ENCODE data around the gene PACSIN2. TPM values are rescaled to one million over a fixed set of nuclear protein-coding genes. Genes with fewer than 3 reads are reported as not detected.

PACSIN2 gene
- total RNA-seq, 6 donors from 2014 or later: 120 to 186 (median 151) TPM

GRCh38 chr22:42834177-42834949, 180.6 kb downstream of the PACSIN2 start:
- no peak for TF ChIP-seq POLR2AphosphoS5 (IDR thresholded peaks at IDR 0.05)
- TF ChIP-seq CTCF (IDR thresholded peaks at IDR 0.05): no peak
- TF ChIP-seq POLR2A (IDR thresholded peaks at IDR 0.05): no peak
- peaks cover 22 to 96% (median 53%) of the 10 kb centered on the region in 4 donors for H3K36me3 ChIP-seq

DNA sequence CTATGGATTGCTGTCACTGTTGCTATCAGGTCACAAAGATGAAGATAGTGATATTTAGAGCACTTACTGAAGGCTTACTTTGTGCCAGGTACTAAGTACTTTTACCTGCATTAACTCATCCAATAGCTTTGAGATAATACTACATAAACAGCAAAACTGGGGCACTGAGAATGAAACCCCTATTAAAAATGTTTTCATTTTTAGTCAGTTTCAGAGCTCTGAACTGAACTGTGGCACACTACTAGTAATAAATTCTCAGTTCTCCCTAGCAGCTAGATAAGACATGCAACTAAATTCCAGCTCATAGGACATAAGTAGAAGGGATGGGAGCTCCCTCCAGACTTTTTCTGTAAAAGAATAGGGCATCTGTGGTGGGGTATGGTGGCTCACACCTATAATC, 181.8 kb downstream of the PACSIN2 start:
- no peaks in the 10 kb centered on the region for H3K9me3 ChIP-seq
- no peak for DNase-seq
- no peak overlapping the region for H3K27ac ChIP-seq
- no peaks in the 10 kb centered on the region for H3K4me1 ChIP-seq
- no peaks in the 10 kb centered on the region for H3K27me3 ChIP-seq
- H3K4me3 ChIP-seq: no peak overlapping the region
- TF ChIP-seq EP300 (IDR thresholded peaks at IDR 0.05): no peak
- TF ChIP-seq CTCF (IDR thresholded peaks at IDR 0.05): no peak
- TF ChIP-seq POLR2A (IDR thresholded peaks at IDR 0.05): no peak
- no peak for TF ChIP-seq POLR2AphosphoS5 (IDR thresholded peaks at IDR 0.05)
- no peak for ATAC-seq (ENCODE audit: low FRiP score in 2 of 2)
- peaks cover 28 to 97% (median 64%) of the 10 kb centered on the region in 4 donors for H3K36me3 ChIP-seq

More at GRCh38 chr22:42834177-42834949, 180.6 kb downstream of the PACSIN2 start:
- Histone ChIP-seq H3K4me3 (no peak overlapping the region), H3K27ac (no peak overlapping the region), H3K9me3 (no peaks in the 10 kb centered on the region), H3K4me1 (no peaks in the 10 kb centered on the region), H3K27me3 (no peaks in the 10 kb centered on the region)
- ATAC-seq (ENCODE audit: low FRiP score in 2 of 2) (no peak), DNase-seq (no peak)
- WGBS, 2 donors: 77 to 85% methylated on average over 5 of the region's 5 CpGs

DNA sequence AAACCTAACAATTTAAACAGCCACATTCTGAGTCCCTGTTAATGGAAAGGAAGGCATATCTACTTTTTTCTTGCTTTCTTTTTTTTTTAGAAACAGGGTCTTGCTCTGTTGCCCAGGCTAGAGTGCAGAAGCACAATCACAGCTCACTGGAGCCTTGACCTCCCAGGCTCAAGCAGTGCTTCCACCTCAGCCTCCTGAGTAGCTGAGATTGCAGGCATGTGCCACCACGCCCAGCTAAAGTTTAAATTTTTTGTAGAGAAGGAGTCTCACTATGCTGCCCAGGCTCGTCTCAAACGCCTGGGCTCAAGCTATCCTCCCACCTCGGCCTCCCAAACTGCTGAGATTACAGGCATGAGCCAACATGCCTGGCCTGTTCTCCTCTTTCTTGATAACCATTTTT, 183.2 kb downstream of the PACSIN2 start:
- Histone ChIP-seq H3K27me3 (no peaks in the 10 kb centered on the region), H3K36me3 (peaks cover 28 to 100% (median 67%) of the 10 kb centered on the region in 4 donors), H3K4me1 (no peaks in the 10 kb centered on the region), H3K4me3 (no peak overlapping the region), H3K27ac (no peak overlapping the region), H3K9me3 (no peaks in the 10 kb centered on the region)
- DNase-seq (no peak), ATAC-seq (ENCODE audit: low FRiP score in 2 of 2) (no peak)
- WGBS, 2 donors: 94 to 97% methylated on average over 4 of the region's 4 CpGs
- TF ChIP-seq POLR2A (IDR thresholded peaks at IDR 0.05) (no peak), POLR2AphosphoS5 (IDR thresholded peaks at IDR 0.05) (no peak), CTCF (IDR thresholded peaks at IDR 0.05) (no peak), EP300 (IDR thresholded peaks at IDR 0.05) (no peak)

DNA sequence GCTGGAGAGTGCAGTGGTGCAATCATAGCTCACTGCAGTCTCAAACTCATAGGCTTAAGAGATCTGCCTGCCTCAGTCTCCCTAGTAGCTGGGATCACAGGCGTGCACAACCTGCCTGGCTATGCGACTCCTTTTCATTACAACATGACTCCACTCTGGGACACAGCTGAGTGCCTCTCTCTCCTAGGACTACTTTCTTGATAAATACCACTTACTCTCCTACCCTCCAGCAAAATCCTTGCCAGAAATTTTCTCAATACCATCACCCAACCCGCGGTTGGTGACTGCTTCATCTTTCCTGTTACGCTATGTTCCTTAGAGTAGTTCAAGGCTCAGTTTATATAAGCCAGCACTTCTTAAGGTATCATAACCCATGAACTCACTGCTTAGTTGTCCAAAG, 184.8 kb downstream of the PACSIN2 start:
- DNase-seq: no peak
- H3K36me3 ChIP-seq: peaks cover 25 to 100% (median 77%) of the 10 kb centered on the region in 4 donors
- H3K27ac ChIP-seq: no peak overlapping the region

More for the DNA sequence above, 184.8 kb downstream of the PACSIN2 start:
- H3K4me1 ChIP-seq: no peaks in the 10 kb centered on the region
- no peak for ATAC-seq (ENCODE audit: low FRiP score in 2 of 2)
- H3K4me3 ChIP-seq: no peak overlapping the region
- no peak for TF ChIP-seq POLR2A (IDR thresholded peaks at IDR 0.05)
- no peak for TF ChIP-seq POLR2AphosphoS5 (IDR thresholded peaks at IDR 0.05)
- no peak for TF ChIP-seq EP300 (IDR thresholded peaks at IDR 0.05)
- TF ChIP-seq CTCF (IDR thresholded peaks at IDR 0.05): no peak
- no peaks in the 10 kb centered on the region for H3K9me3 ChIP-seq
- 84 to 94% methylated on average over 5 of the region's 5 CpGs for WGBS, 2 donors
- H3K27me3 ChIP-seq: no peaks in the 10 kb centered on the region
